Measurements from ENCODE around the gene NRP1. TPM values are rescaled to one million over a fixed set of nuclear protein-coding genes. Genes with fewer than 3 reads are reported as not detected.
A peak's percentile ranks its signal among the peaks of the same experiment; 100 is the strongest.

NRP1 gene
- polyA plus RNA-seq, 2 of the 4 experiments (the other 2 are of a cell fraction): 121 to 259 TPM

- ChIA-PET POLR2A (no interaction called here), CTCF (interaction anchor here (0.6 kb wide), 1 partner anchor 509 kb away, joined by 3 read pairs; no protein-coding TSS in a partner anchor)
- 81% methylated on average over 2 of the region's 2 CpGs for WGBS (ENCODE audit: missing lambda C conversion rate)
- peak overlapping the region; percentile 95; the same call in 2 of the 3 replicates for H3K4me2 ChIP-seq
- FAIRE-seq: no peak
- no peak overlapping the region for H3K4me3 ChIP-seq
- ATAC-seq: no peak
- H3K4me1 ChIP-seq: peaks cover 67% of the 10 kb centered on the region
- TF ChIP-seq JUNB (IDR thresholded peaks at IDR 0.05): no peak
- TF ChIP-seq KDM5A (IDR thresholded peaks at IDR 0.05): no peak
- TF ChIP-seq NPAS2 (CRISPR knock-in tag; IDR thresholded peaks at IDR 0.05; ENCODE audit: borderline replicate concordance): no peak
- no peak for TF ChIP-seq CEBPB (IDR thresholded peaks at IDR 0.05)
- TF ChIP-seq POLR2AphosphoS2 (conservative IDR thresholded peaks at IDR 0.05; ENCODE audit: low read length): no peak
- no peak for TF ChIP-seq FOSL2 (IDR thresholded peaks at IDR 0.05)
- no peak for TF ChIP-seq FOSL2 (CRISPR knock-in tag; IDR thresholded peaks at IDR 0.05)
- no peaks in the 10 kb centered on the region for H3K9me3 ChIP-seq
- H3K27ac ChIP-seq: peak overlapping the region in 1 of 2 experiments; percentile 40; a peak in 2 of 6 replicates
- DNase-seq (ENCODE audit: low read depth in 1 of 2, low spot score in 1 of 2): no peak
Observed at GRCh38 chr10:33325929-33326328, 8.5 kb downstream of the NRP1 start.

- POLR2A ChIA-PET: interaction anchor here (1.7 kb wide), 1 partner anchor 1104 kb away, joined by 4 read pairs; no protein-coding TSS in a partner anchor
Observed at GRCh38 chr10:33323721-33324120, 10.7 kb downstream of the NRP1 start.

GRCh38 chr10:33321516-33321915 is 13.0 kb downstream of the NRP1 start:
- DNase-seq (ENCODE audit: low read depth in 1 of 2, low spot score in 1 of 2): no peak
- Histone ChIP-seq H3K4me2 (no peak overlapping the region), H3K4me1 (peaks cover 45% of the 10 kb centered on the region), H3K27ac (no peak overlapping the region), H3K9me3 (no peaks in the 10 kb centered on the region), H3K4me3 (no peak overlapping the region)
- POLR2A ChIA-PET: no interaction called here
- no peak for FAIRE-seq
- 87% methylated on average over 6 of the region's 6 CpGs for WGBS (ENCODE audit: missing lambda C conversion rate)
- CTCF ChIA-PET: interaction anchor here (1.1 kb wide), 1 partner anchor 9 kb away, joined by 3 read pairs; no protein-coding TSS in a partner anchor
- no peak for ATAC-seq
- TF ChIP-seq GATA3 (IDR thresholded peaks at IDR 0.05; ENCODE audit: borderline replicate concordance) (no peak), USF2 (IDR thresholded peaks at IDR 0.05) (no peak), HOXA7 (CRISPR knock-in tag; IDR thresholded peaks at IDR 0.05) (no peak), RNF2 (IDR thresholded peaks at IDR 0.05; ENCODE audit: borderline replicate concordance, low read depth) (no peak), MAX (IDR thresholded peaks at IDR 0.05) (no peak), CHD2 (IDR thresholded peaks at IDR 0.05; ENCODE audit: low read length, partially characterized antibody) (no peak), HOXB5 (CRISPR knock-in tag; IDR thresholded peaks at IDR 0.05) (no peak), ATOH8 (CRISPR knock-in tag; IDR thresholded peaks at IDR 0.05; ENCODE audit: low read depth) (no peak), SMC3 (IDR thresholded peaks at IDR 0.05) (no peak), CTCF (IDR thresholded peaks at IDR 0.05) (no peak)

More at GRCh38 chr10:33323721-33324120, 10.7 kb downstream of the NRP1 start:
- CTCF ChIA-PET: interaction anchor here (1.3 kb wide), 1 partner anchor 12 kb away, joined by 5 read pairs; no protein-coding TSS in a partner anchor
- no peak overlapping the region for H3K4me3 ChIP-seq
- ATAC-seq (no peak), FAIRE-seq (no peak), DNase-seq (ENCODE audit: low read depth in 1 of 2, low spot score in 1 of 2) (no peak)
- no peak overlapping the region for H3K4me2 ChIP-seq
- WGBS (ENCODE audit: missing lambda C conversion rate): 83% methylated on average over 6 of the region's 6 CpGs
- H3K27ac ChIP-seq: no peak overlapping the region
- peaks cover 51% of the 10 kb centered on the region for H3K4me1 ChIP-seq
- no peaks in the 10 kb centered on the region for H3K9me3 ChIP-seq
- TF ChIP-seq POLR2A (IDR thresholded peaks at IDR 0.05; ENCODE audit: low read length) (no peak), NPAS2 (CRISPR knock-in tag; IDR thresholded peaks at IDR 0.05; ENCODE audit: borderline replicate concordance) (no peak), HDAC2 (IDR thresholded peaks at IDR 0.05) (no peak), ZNF302 (CRISPR knock-in tag; IDR thresholded peaks at IDR 0.05) (no peak), HEYL (CRISPR knock-in tag; IDR thresholded peaks at IDR 0.05) (no peak), FOXS1 (CRISPR knock-in tag; IDR thresholded peaks at IDR 0.05) (no peak), HES2 (IDR thresholded peaks at IDR 0.05) (no peak), JUNB (IDR thresholded peaks at IDR 0.05) (no peak), RARB (CRISPR knock-in tag; IDR thresholded peaks at IDR 0.05) (no peak), HOXA7 (CRISPR knock-in tag; IDR thresholded peaks at IDR 0.05) (no peak), EP300 (IDR thresholded peaks at IDR 0.05) (no peak), ZSCAN20 (CRISPR knock-in tag; IDR thresholded peaks at IDR 0.05) (no peak), POLR2AphosphoS2 (conservative IDR thresholded peaks at IDR 0.05; ENCODE audit: low read length) (no peak), NFE2L2 (conservative IDR thresholded peaks at IDR 0.05; ENCODE audit: low read length) (no peak), REST (IDR thresholded peaks at IDR 0.05) (no peak)
